Activated CD4-positive, alpha-beta T cell treated with anti-CD3 and anti-CD28 coated beads for 24 hours (primary cell): Measurements from ENCODE around the gene HNMT.

Source experiments
- DNase-seq, 2 donors: peaks; one replicate each; pipeline ENCODE4 v3.0.0-alpha.2; 2020; ENCODE audit warnings: low read depth in 2 of 2

The HNMT gene

DNA sequence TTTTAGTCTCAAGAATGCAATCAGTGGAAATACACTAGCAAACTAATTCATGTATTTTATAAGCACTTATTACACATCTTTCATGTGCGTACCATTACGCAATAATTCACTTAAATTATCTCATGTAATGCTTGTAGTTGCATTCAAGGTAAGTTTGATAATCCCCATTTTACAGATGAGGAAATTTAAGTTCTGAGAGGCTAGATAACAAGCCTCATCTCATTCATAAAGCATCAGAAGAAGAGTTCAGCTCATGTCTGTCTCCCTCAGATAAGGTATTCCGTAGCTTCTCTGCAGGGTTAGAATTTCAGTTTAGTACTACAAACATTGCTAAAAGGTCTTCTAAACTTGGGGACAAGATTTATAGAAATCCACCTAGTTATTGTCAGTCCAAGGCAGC lies 47.8 kb downstream of the HNMT start:
- DNase-seq: no peak

DNA sequence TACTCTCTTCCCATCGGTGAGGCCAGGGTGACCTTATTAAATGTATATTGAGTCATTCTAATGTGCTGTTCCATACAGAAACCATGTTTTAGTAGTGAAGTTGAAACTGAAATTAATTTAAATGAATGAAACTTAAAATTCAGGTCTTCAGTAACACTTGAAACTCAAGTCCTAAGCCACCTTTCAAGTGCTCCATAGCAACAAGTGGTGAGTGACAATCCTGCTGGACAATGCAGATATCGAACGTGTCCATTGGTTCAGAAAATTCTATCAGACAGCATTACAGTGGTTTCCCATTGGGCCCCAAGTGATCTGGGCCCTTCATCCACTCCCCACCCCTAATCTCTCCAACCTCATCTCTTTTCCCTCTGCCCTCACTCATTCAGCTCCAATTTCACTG lies 48.7 kb downstream of the HNMT start:
- DNase-seq: no peak

DNA sequence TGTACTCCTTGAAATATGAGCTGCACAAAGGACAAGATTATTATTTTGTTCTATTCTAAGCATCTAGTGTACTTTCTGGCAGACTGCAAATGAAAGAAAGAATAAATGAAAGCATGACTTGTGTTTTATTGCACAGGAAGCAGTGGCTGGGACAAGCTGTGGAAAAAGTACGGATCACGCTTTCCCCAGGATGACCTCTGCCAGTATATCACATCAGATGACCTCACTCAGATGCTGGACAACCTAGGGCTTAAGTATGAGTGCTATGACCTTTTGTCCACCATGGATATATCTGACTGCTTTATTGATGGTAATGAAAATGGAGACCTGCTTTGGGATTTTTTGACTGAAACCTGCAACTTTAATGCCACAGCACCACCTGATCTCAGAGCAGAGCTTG lies 49.4 kb downstream of the HNMT start:
- no peak for DNase-seq

DNA sequence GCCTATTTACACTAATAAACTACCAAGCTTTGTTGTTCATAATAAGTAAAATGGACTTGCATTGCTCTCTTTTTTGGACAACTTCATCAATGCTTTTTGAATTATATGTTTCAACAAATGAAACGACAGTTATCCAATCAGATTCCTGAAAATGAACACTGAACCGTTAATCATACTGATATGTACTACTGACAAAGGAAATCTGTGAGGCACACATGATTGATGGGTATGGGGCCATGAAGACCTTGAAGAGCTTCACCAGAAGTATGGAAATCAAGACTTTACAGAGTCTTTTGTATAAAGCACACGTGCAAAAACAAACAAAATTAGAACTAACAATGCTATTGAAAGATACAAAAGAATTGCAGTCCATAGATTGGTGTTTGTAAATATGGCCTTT lies 51.2 kb downstream of the HNMT start:
- DNase-seq: no peak

DNA sequence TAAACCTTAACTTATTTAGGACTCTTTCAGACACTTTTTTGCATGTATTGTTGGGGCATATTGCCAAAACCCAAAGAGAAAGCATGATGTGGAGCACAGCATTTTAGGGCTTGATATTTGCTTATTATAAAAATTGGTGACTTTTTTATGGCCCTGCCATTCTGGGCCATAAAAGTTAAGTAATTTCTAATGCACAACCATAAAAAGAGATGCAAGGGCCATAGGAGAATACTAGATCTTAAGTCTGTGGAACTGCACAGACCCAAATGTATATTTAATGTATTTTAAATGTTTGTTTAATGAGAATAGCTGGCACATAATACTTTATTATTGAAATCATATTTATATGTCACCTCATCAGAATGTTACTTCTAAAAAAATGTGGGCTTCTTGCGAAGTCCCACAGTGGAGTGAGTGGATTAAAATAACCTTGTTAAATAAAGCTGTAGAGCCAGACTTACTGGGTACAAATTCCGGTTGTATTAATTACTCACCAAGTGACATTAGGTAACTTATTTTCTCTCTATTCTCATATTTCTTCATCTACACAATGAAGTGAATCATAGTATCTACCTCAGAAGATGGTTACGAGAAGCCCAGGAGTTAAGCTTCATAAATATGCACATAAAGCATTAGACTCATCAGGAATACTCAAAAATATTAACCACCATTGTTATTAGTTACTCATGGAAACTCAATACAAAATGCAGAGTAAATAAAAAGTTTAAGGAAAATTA lies 52.2 kb downstream of the HNMT start:
- DNase-seq: no peak

DNA sequence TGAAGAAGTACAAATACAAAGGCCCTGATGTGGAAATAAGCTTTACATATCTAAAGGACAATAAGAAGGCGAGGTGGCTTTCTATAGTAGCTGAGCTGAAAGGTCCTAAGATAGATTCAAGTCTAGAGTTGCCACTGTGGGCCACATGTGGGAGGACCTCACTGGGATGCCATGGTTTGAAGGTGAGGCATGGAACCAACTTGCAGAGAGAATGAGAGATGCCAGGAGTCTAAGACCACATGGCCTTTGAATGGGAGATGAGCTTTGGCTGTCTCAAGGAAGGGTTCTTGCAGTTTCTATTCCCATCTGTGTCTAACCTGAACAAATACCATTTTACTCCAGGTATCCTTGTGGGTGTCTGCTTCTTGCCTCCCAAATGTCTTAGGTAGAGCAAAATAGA lies 53.6 kb downstream of the HNMT start:
- no peak for DNase-seq

DNA sequence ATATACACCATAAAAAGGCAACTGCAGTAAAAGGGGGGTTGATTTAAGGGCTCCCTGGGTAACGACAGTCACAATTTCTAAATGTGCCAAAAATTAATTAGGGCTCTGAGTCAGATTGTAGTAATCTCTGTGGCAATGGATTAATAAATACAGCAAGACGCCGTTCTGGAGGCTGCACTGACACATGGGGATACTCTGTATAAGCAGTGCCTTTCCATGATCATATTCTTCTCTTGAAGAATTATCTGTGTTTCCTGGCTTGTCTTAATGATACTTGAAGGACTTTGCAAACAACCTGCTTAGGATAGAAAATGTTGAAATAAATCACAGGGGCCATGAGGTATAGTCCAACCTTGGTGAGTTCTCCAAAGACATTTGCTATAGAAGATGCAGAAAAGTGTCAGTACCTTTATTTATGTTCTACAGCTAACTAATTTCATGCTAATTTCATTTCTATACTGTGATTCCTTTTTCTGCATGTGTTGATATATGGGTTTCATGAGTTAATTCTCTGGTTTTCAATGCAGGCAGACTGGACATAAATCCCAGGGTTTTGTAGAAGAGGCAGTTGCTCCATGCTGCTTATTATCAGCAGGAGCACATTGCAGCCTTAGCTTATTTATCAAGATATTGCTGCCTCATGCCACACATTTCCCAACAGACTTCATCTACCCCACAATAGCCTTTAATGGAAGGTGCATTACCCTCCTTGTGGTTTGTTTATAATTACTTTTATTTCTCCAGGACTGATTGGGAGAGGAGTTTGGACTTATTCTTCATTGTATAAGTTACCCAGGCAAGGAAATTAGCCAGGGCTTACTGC lies 54.8 kb downstream of the HNMT start:
- no peak for DNase-seq

DNA sequence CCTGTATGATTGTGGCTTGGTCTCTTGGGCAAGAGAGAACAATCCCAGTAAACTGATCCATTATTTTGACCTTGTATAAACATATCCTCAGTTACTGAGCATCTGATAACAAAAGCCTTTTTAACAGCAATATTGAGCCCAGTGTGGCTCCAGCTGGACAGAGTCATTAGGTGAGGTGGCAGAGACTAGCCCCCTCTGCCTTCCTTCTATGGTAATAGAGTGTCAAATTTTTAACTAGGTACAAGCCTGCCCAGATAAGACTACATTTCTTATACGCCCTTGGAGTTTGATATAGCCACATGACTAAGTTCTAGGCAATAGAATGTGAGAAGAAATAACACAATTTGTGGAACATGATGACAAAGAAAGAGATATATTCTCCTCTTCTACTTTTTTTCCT lies 56.2 kb downstream of the HNMT start:
- DNase-seq: no peak

DNA sequence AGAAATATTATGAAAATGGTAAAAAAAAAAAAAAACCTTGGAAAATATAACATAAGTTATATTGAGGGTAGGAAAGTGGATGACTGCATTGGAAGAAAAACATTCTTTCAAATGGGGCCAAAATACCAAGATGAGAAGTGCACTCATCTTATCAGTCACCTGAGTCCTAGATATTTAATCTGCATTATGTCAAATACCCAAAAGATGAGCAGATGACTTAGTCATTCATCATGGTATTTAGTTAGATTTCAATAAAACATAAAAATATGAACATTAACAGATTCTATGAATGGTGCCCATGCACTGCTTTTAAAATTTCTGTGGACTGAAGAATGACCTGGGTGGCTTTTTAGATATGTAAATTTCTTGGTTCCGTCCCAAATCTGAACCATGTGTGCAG lies 56.9 kb downstream of the HNMT start:
- DNase-seq: no peak

DNA sequence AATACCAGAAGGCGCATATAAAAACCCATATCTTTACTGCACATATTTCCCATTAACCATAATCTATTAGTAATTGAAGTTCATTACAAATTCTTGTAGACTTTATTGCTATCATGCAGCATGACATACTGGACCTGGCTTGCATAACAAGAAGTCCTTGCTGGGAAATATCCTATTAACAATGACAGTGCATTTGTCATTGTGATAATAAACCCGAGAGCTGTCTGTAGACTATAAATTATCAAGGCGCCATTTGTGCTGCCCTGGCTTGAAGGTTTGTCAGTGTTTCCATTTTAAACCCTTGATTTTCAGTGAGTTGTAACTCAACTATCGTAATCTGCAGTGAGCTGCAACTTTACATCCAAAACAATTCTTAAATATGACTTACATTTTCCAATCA lies 59.0 kb downstream of the HNMT start:
- DNase-seq: no peak

DNA sequence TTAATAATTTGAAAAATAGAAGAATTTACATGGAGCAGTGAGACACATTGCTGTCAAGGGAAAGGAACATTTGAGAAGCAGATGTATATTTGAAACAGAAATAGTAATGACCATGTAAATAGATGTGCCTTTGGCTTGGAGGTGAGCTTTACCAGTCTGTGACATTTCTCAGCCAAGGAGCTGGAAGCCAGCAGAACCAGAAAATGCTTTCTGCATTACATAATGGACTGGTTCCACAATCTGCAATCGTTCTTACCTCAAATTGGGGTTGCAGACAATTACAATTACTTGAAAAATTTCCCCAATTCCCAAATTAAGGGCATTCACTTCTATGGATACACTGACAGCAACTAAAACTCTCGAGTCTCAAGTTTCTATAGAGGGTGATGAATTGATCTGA lies 59.7 kb downstream of the HNMT start:
- DNase-seq: no peak

DNA sequence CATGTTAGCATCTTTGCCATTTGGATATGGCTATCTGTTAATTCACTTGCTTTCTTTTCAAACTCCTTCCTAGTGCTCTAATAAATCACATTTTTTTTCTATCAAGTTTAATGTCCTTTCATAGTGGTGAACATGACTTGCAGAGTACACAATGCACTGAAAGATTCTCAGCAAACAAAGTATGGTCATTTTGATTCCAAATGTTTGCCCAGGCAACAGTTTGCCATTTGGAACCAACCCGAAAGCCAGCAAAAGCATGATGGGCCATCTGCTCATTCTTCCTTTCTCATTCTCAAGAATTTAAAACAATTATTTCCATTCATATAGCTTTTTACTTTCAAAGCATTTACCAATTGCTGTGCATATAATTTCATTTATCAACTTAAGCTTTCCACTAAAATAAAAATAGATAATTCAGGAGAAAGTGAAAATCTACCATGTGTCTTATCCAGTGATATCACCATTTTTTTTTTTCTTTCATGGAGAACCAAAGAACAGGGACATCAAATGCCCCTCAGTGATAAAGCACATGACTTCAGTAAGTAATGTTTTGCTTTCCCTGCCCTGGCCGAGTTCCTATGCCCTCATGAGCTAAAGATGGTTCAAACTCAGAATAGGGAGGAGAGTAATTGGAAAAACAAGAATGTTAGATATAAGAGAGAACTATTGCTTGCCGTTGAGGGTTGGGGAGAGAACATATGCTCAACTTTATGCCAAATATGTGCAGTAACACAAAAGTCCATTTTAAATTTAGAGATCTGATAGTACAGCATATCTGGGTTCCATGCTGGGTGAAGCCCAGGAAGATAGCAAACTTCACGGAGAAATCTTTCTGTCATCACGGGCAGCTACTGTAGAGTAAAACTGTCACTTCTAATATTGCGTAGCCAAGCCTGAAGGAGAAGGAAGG lies 62.1 kb downstream of the HNMT start:
- DNase-seq: no peak

DNA sequence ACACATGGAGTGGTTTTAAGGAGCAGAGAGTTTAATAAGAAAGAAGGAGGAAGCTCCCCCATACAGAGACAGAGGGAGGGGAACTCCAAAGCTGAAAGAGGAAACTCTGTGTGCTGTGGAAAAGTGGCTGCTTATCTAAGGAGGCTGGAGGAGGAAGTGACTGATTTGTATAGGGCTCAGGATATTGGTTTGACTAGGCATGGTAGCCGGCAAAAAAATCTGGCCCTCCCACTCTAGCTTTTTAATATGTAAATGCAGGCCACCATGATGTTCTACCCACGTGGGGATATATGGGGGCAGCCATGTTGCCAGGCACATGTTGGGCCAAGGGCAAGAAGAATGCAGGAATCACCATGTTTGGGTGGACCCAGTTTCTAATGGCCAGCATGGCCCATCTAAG lies 64.3 kb downstream of the HNMT start:
- no peak for DNase-seq

DNA sequence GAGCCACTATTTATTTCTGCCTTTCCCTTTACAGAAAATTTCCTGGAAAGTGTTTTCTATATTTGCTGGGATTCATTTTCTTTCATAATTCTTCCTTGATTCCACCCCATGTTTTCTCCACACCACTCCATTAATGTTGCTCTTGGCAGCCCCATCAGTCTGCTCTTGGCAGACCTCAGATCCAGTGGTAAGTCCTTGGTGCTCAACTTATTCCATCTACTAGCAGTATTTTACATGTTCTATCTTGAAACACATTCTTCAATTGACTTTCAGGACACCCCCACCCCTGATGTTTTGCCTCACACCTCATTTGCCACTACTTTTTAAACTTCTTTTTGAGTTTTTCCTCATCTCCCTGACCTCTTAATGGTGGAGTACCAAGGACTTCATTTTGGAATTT lies 65.0 kb downstream of the HNMT start:
- no peak for DNase-seq

DNA sequence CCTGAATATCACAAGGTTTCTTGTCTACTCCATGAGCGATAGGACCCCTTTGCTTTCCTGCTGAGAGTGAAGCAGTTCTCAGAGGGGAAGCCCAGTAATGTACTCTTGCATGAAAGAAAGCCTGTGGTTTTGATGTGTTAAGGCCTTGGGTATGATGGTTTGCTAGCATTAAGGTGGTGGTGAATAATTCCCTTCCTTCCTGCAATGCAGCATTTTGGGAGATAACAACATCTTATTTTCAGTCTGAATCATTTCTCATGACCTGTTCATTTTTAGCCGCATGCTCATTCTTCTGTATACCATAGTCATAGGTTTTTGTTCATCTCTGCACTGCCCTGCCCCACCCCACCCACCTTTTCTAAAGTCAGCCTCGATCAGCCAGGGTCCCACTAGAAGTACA lies 66.2 kb downstream of the HNMT start:
- no peak for DNase-seq

DNA sequence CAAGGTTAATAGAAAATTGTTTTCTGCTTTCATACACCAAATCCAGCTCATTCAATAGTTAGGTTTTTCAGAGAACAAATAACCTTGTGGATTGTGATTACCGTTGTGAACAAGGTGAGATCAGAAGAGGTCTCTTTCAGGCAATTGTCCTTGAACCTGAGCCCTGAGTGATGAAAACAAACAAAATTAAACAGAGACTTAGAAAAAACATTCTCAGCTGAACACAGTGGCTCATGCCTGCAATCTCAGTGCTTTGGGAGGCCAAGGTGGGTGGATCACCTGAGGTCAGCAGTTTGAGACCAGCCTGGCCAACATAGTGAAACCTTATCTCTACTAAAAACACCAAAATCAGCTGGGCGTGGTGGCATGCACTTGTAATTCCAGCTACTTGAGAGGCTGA lies 68.1 kb downstream of the HNMT start:
- no peak for DNase-seq

DNA sequence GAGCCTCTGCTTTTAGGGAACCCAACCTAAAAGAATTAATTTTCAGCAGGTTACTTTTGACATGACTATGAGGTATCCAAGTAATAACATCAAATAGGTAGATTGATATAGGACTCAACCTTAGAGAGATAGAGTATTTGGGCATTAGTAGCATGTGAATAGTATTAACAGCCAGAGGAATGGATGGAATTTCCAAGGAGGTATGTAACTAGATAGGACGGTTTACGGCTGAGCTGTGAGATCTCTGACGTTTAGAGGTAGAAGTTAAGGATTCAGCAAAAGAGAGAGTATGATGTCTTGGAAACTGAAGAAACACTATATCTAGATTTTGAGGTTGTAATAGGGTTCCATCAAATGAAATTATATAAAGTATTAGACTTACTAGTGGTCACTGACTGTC lies 70.3 kb downstream of the HNMT start:
- no peak for DNase-seq

DNA sequence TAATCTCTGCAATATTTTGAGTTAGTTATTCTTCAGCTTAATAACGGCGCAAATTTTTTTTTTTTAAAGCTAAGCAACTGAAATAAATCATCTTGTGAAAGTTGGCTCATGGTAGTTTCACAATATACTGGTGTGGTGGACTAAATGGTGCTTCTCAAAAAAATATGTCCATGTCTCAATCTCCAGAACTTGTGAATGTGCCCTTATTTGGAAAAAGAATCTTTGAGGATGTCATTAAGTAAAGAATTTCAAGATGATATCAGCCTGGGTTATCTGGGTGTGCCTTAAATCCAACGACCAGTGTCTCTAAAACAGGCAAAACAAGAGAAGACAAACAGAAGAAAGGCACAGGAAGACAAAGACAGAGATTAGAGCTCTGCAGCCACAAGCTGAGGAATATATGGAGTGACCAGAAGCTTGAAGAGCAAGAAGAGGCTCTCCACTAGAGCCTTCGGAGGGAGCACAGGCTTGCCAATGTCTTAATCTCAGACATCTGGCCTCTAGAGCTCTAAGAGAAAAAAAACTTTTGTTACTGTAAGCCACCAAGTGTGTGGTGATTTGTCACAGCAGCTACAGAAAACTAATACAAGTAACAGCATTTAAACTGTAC lies 71.4 kb downstream of the HNMT start:
- no peak for DNase-seq

DNA sequence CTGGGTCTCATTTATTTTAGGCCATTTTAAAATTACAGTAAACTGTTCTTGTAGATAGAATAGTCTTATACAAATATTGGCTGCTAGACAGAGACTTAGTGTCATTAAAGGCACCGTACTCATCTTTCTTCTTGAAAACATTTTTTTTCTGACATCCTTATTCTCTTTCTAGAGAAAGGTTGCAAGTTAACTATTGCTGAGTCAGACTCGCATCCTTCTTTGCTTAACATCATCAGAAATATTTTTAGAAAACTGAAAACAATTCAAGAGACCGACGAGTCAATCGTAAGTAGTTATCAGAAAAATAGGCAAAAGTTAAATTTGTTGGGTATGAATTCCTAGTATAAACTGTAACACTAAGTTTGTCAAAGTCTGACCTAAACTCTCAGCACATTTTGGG lies 72.2 kb downstream of the HNMT start:
- DNase-seq: no peak

DNA sequence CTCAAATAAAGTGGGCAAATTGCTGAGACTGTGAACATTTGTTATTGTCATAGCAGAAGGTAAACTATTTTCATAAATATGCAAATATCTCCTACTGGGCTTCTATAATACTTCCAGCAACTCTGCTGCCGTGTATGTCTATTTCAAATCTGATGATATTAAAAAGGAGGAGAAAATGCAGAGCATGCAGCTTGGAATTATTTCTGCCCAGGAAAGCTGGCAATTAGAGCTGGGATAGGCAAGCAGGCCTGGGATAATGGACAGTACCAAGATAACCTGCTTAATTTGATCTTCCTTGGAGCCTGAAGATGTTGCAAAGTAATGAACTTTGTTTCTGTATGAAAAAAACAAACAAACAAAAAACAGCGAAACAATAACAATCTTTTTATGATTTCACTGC lies 72.8 kb downstream of the HNMT start:
- no peak for DNase-seq

DNA sequence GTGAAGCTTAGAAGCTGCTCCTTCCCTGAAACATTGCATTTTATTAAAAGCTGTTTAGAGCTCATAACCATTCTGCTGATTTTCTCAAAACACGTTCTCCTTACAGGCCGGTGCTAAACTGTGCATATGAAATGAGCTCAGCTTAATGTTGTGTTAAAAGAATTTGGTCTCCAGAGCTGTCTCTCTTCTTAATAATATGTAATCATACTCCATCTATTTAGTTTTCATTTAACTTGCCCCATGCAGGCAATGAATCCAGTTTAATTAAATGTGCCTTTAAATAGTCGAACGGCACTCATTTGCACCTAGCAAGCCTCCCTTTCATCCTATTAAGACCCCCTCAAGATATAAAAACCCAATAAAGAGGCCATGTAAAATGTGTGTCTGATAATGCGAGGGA lies 76.3 kb downstream of the HNMT start:
- no peak for DNase-seq

DNA sequence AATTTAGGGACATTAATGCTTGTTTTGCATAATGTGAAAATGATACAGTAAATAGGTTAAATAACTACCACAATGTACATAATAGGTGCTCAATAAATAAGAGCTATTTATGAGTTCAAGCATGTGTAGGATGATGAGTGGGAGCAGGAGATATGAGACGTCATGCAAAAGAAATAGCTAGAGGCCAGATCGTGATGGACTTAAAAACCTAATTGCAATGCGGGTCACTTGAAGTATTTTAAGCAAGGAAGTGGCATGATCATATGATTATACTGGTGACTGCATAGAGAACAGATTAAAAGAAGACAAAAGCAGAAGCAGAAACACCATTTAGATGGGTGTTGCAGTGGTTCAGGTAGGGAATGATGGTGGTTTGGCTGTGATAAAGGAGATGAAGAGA lies 78.0 kb downstream of the HNMT start:
- DNase-seq: no peak
